GM12878 (cell line): ENCODE data around the gene GPT2.

Experiments used
- CTCF ChIP-seq, 3 experiments: IDR thresholded peaks in 2 of 3; conservative IDR thresholded peaks in 1 of 3; 2 replicates each; pipeline ENCODE4 v1.5.1; 2011; ENCODE audit warnings: low read depth in 3 of 3, low read length in 3 of 3, mild to moderate bottlenecking in 3 of 3, control low read depth in 2 of 3, moderate library complexity in 2 of 3, inconsistent platforms in 1 of 3, mixed read lengths in 1 of 3; ENCODE audit not compliant: control insufficient read depth in 2 of 3, insufficient read depth in 1 of 3; ENCODE audit errors: extremely low read depth in 1 of 3
- EGR1 ChIP-seq, 2 experiments: IDR thresholded peaks; 1 replicate in 1 of 2; 2 replicates in 1 of 2; pipeline ENCODE4 v1.6.1; 2011 to 2012; ENCODE audit warnings: low read depth in 2 of 2, low read length in 2 of 2, borderline replicate concordance in 1 of 2, mild to moderate bottlenecking in 1 of 2, moderate library complexity in 1 of 2
- EP300 ChIP-seq, 2 experiments: fragments of 150-350 bp in 1 of 2; IDR thresholded peaks; 2 replicates each; pipeline ENCODE4 v1.6.1; 2011 to 2012; ENCODE audit warnings: low read depth in 2 of 2, low read length in 2 of 2, borderline replicate concordance in 1 of 2, improper control_type of control experiment in 1 of 2, inconsistent platforms in 1 of 2; ENCODE audit not compliant: control insufficient read depth in 1 of 2
- POLR2AphosphoS5 ChIP-seq: IDR thresholded peaks from 2 replicates; pipeline ENCODE4 v1.6.1; 2011; ENCODE audit warnings: mild to moderate bottlenecking, low read length, inconsistent platforms
- RCOR1 ChIP-seq: conservative IDR thresholded peaks from 2 replicates; pipeline ENCODE4 v1.6.1; 2012; ENCODE audit warnings: low read depth, low read length, improper control_type of control experiment
- SMC3 ChIP-seq: IDR thresholded peaks from 2 replicates; pipeline ENCODE4 v1.6.1; 2011; ENCODE audit warnings: low read length, improper control_type of control experiment, borderline replicate concordance
- ZBTB33 ChIP-seq: fragments of 450-650 bp; IDR thresholded peaks from 2 replicates; pipeline ENCODE4 v1.6.1; 2017; ENCODE audit warnings: mild to moderate bottlenecking

GRCh38 chr16:46927273-46927672 lies 43.1 kb downstream of the GPT2 start:
- TF ChIP-seq ZBTB33: no peak
- no peak for TF ChIP-seq EGR1 (IDR thresholded peaks at IDR 0.05; ENCODE audit: borderline replicate concordance in 1 of 2, low read depth in 2 of 2, low read length in 2 of 2)
- TF ChIP-seq SMC3: no peak
- TF ChIP-seq EP300 (IDR thresholded peaks at IDR 0.05; ENCODE audit: borderline replicate concordance in 1 of 2, control insufficient read depth in 1 of 2, low read depth in 2 of 2, low read length in 2 of 2): no peak
- TF ChIP-seq RCOR1: no peak
- no peak for TF ChIP-seq CTCF (IDR thresholded peaks at IDR 0.05 in 2 of 3, conservative IDR thresholded peaks at IDR 0.05 in 1 of 3; ENCODE audit: control insufficient read depth in 2 of 3, extremely low read depth in 1 of 3, insufficient read depth in 1 of 3, low read depth in 3 of 3, low read length in 3 of 3)
- TF ChIP-seq POLR2AphosphoS5: no peak
